ENCODE data around the gene RNF133. TPM values are rescaled to one million over a fixed set of nuclear protein-coding genes. Genes with fewer than 3 reads are reported as not detected.
A peak's percentile ranks its signal among the peaks of the same experiment; 100 is the strongest.
"Not testable (repeated sequence)": the region's sequence is repeated elsewhere in the genome, so short reads cannot be mapped to it uniquely, and the experiment has no call there.

Gene RNF133
- polyA plus RNA-seq, 5 donors = 0.23 to 0.54 (median 0.28) TPM

GRCh38 chr7:122691569-122692235 is 7.2 kb downstream of the RNF133 start:
- DNase-seq = no peak

GRCh38 chr7:122689346-122690109 is 9.4 kb downstream of the RNF133 start:
- DNase-seq = no peak

GRCh38 chr7:122688400-122688998 is 10.4 kb downstream of the RNF133 start:
- DNase-seq = no peak

GRCh38 chr7:122686360-122686878 is 12.5 kb downstream of the RNF133 start:
- DNase-seq = no peak

- no peak for DNase-seq
These were observed 14.4 kb downstream of the RNF133 start for GRCh38 chr7:122684504-122684903.

- DNase-seq = peak; percentile 59 to 60
These were observed 15.9 kb downstream of the RNF133 start for GRCh38 chr7:122682815-122683550.

GRCh38 chr7:122681186-122681585 is 17.7 kb downstream of the RNF133 start:
- not testable (repeated sequence) for DNase-seq

GRCh38 chr7:122679813-122680212 is 19.1 kb downstream of the RNF133 start:
- no peak for DNase-seq

GRCh38 chr7:122679269-122679709 is 19.6 kb downstream of the RNF133 start:
- peak in 1 of 2 donors; percentile 11 for DNase-seq

GRCh38 chr7:122677149-122677548 is 21.8 kb downstream of the RNF133 start:
- DNase-seq = no peak

GRCh38 chr7:122676466-122676865 is 22.5 kb downstream of the RNF133 start:
- no peak for DNase-seq

GRCh38 chr7:122675621-122676020 is 23.3 kb downstream of the RNF133 start:
- DNase-seq = no peak

- no peak for DNase-seq
These were observed 23.9 kb downstream of the RNF133 start for GRCh38 chr7:122675011-122675410.

- peak; percentile 58 to 62 for DNase-seq
These were observed 24.4 kb downstream of the RNF133 start for GRCh38 chr7:122674502-122674901.

- DNase-seq = no peak
These were observed 25.0 kb downstream of the RNF133 start for GRCh38 chr7:122673951-122674350.

GRCh38 chr7:122672536-122672935 is 26.4 kb downstream of the RNF133 start:
- no peak for DNase-seq

GRCh38 chr7:122663733-122664132 is 35.2 kb downstream of the RNF133 start:
- no peak for DNase-seq

GRCh38 chr7:122658856-122659255 is 40.1 kb downstream of the RNF133 start:
- peak in 1 of 2 donors; percentile 5 for DNase-seq

- DNase-seq = no peak
These were observed 45.2 kb downstream of the RNF133 start for GRCh38 chr7:122653685-122654084.

- peak in 1 of 2 donors; percentile 19 for DNase-seq
These were observed 46.0 kb downstream of the RNF133 start for GRCh38 chr7:122652876-122653275.

GRCh38 chr7:122651451-122651850 is 47.5 kb downstream of the RNF133 start:
- DNase-seq = no peak

Measured in right lung (tissue), 5 donors.